WTC11 (cell line): ENCODE results near the gene TEKT5. TPM values are rescaled to one million over a fixed set of nuclear protein-coding genes. Genes with fewer than 3 reads are reported as not detected.

Experiments used
- ATAC-seq: fragments of 200-7000 bp; cut with Tn5 transposase; 2 replicates; pipeline ENCODE4 v1.10.0; 2021; ENCODE audit warnings: mild to moderate bottlenecking, moderate library complexity
- CTCF ChIA-PET: fragments of 300-600 bp; sonication (Branson Sonifier 250); formaldehyde crosslinking; loops from one replicate; lab custom pipeline; 2021; ENCODE audit warnings: antibody characterized with exemption; lab: Charles Lee
- POLR2A ChIA-PET: fragments of 350-600 bp; sonication (Branson Sonifier 250); formaldehyde crosslinking; loops from one replicate; lab custom pipeline; 2021; ENCODE audit warnings: antibody characterized with exemption; lab: Charles Lee
- DNase-seq: peaks from one replicate; pipeline ENCODE4 v3.0.0; 2021; ENCODE audit warnings: low spot score
- H3K27ac Mint-ChIP-seq: 2 replicates; pipeline ENCODE4 v1.8.0; 2021; ENCODE audit warnings: mixed read lengths
- H3K27me3 Mint-ChIP-seq: 2 replicates; pipeline ENCODE4 v1.8.0; 2021; ENCODE audit warnings: low read depth, mild to moderate bottlenecking, moderate library complexity, mixed read lengths
- H3K36me3 Mint-ChIP-seq: 2 replicates; pipeline ENCODE4 v1.8.0; 2021; ENCODE audit warnings: mixed read lengths
- H3K4me1 Mint-ChIP-seq: 2 replicates; pipeline ENCODE4 v1.8.0; 2022; ENCODE audit warnings: mixed read lengths
- H3K4me3 Mint-ChIP-seq: 2 replicates; pipeline ENCODE4 v1.8.0; 2021; ENCODE audit warnings: mild to moderate bottlenecking, moderate library complexity, mixed read lengths
- H3K9me3 Mint-ChIP-seq: 2 replicates; pipeline ENCODE4 v1.8.0; 2021; ENCODE audit warnings: mixed read lengths
- ATF3 ChIP-seq: sonication (generic); formaldehyde crosslinking; conservative IDR thresholded peaks from 2 replicates; pipeline ENCODE4 v1.8.1; 2022; ENCODE audit warnings: mild to moderate bottlenecking, missing genetic modification reagents
- E2F4 ChIP-seq: sonication (generic); formaldehyde crosslinking; IDR thresholded peaks from 2 replicates; pipeline ENCODE4 v1.8.1; 2022; ENCODE audit warnings: low read depth, mild to moderate bottlenecking, moderate library complexity, missing genetic modification reagents, borderline replicate concordance
- EMX1 ChIP-seq: fragments of 250-450 bp; sonication (Bioruptor Pico); IDR thresholded peaks from 2 replicates; pipeline ENCODE4 v1.8.0; 2021; ENCODE audit warnings: mild to moderate bottlenecking
- FOXP1 ChIP-seq: sonication (generic); formaldehyde crosslinking; IDR thresholded peaks from 2 replicates; pipeline ENCODE4 v1.8.0; 2022; ENCODE audit warnings: missing genetic modification reagents, mild to moderate bottlenecking, moderate library complexity, borderline replicate concordance
- FOXP4 ChIP-seq: sonication (generic); formaldehyde crosslinking; IDR thresholded peaks from 2 replicates; pipeline ENCODE4 v1.8.0; 2022; ENCODE audit warnings: mild to moderate bottlenecking, missing genetic modification reagents
- GTF2I ChIP-seq: fragments of 250-450 bp; sonication (Bioruptor Pico); conservative IDR thresholded peaks from 2 replicates; pipeline ENCODE4 v1.4.0; 2021; ENCODE audit warnings: mild to moderate bottlenecking
- JAZF1 ChIP-seq: fragments of 250-450 bp; sonication (Bioruptor Pico); IDR thresholded peaks from 2 replicates; pipeline ENCODE4 v1.9.0; 2021; ENCODE audit warnings: moderate library complexity, mild to moderate bottlenecking, inconsistent platforms
- JUN ChIP-seq: sonication (generic); formaldehyde crosslinking; IDR thresholded peaks from 2 replicates; pipeline ENCODE4 v1.8.0; 2023; ENCODE audit warnings: mild to moderate bottlenecking, missing genetic modification reagents
- NFATC4 ChIP-seq: fragments of 250-450 bp; sonication (Bioruptor Pico); IDR thresholded peaks from 2 replicates; pipeline ENCODE4 v1.9.0; 2021; ENCODE audit warnings: mild to moderate bottlenecking
- OVOL2 ChIP-seq: fragments of 250-450 bp; sonication (Bioruptor Pico); IDR thresholded peaks from 2 replicates; pipeline ENCODE4 v1.9.0; 2021; ENCODE audit warnings: mild to moderate bottlenecking, borderline replicate concordance
- PRDM15 ChIP-seq: sonication (generic); formaldehyde crosslinking; IDR thresholded peaks from 2 replicates; pipeline ENCODE4 v1.8.0; 2022; ENCODE audit warnings: missing genetic modification reagents
- PREB ChIP-seq: sonication (generic); formaldehyde crosslinking; IDR thresholded peaks from 2 replicates; pipeline ENCODE4 v1.8.1; 2022; ENCODE audit warnings: mild to moderate bottlenecking, missing genetic modification reagents, moderate library complexity, borderline replicate concordance
- SP1 ChIP-seq: sonication (generic); formaldehyde crosslinking; conservative IDR thresholded peaks from 2 replicates; pipeline ENCODE4 v1.8.1; 2022; ENCODE audit warnings: missing genetic modification reagents
- TCF7 ChIP-seq: sonication (generic); formaldehyde crosslinking; IDR thresholded peaks from 2 replicates; pipeline ENCODE4 v1.8.0; 2022; ENCODE audit warnings: mild to moderate bottlenecking, low read depth, missing genetic modification reagents, moderate library complexity
- USF1 ChIP-seq: sonication (generic); formaldehyde crosslinking; IDR thresholded peaks from 2 replicates; pipeline ENCODE4 v1.8.0; 2022; ENCODE audit warnings: mild to moderate bottlenecking, missing genetic modification reagents
- total RNA-seq: library from RNA; stranded (reverse); gene quantifications from 3 replicates; pipeline ENCODE4 v1.2.3, GENCODE V29; 2021

Gene TEKT5
- total RNA-seq, 1 experiment from 2014 or later, result 1.1 TPM

GRCh38 chr16:10613785-10614485 is 80.8 kb downstream of the TEKT5 start:
- no peak for ATAC-seq
- peaks cover 27% of the 10 kb centered on the region for H3K4me1 Mint-ChIP-seq
- no peak for TF ChIP-seq USF1
- no peak for TF ChIP-seq FOXP4 (CRISPR knock-in tag)
- TF ChIP-seq JUN, result no peak
- no peak for TF ChIP-seq TCF7 (CRISPR knock-in tag)
- TF ChIP-seq SP1 (CRISPR knock-in tag), result no peak
- TF ChIP-seq PREB (CRISPR knock-in tag), result no peak
- TF ChIP-seq ATF3, result no peak
- CTCF ChIA-PET, result no interaction called here
- no peaks in the 10 kb centered on the region for H3K36me3 Mint-ChIP-seq
- peaks cover 8% of the 10 kb centered on the region for H3K27me3 Mint-ChIP-seq
- no peak overlapping the region for H3K27ac Mint-ChIP-seq
- POLR2A ChIA-PET, result no interaction called here
- no peaks in the 10 kb centered on the region for H3K9me3 Mint-ChIP-seq
- no peak for DNase-seq
- no peak overlapping the region for H3K4me3 Mint-ChIP-seq

- Mint-ChIP-seq H3K27me3 (peaks cover 3% of the 10 kb centered on the region), H3K9me3 (no peaks in the 10 kb centered on the region), H3K4me1 (peaks cover 17% of the 10 kb centered on the region), H3K4me3 (no peak overlapping the region), H3K27ac (no peak overlapping the region; the same call in 1 of the 2 replicates), H3K36me3 (no peaks in the 10 kb centered on the region)
- TF ChIP-seq PRDM15 (CRISPR knock-in tag), result no peak
- no peak for TF ChIP-seq NFATC4
- TF ChIP-seq FOXP1, result no peak
- TF ChIP-seq OVOL2 (CRISPR knock-in tag), result no peak
- no peak for TF ChIP-seq EMX1 (CRISPR knock-in tag)
- DNase-seq (no peak), ATAC-seq (no peak)
- ChIA-PET POLR2A (no interaction called here), CTCF (no interaction called here)
Observed at GRCh38 chr16:10612649-10613179, 82.0 kb downstream of the TEKT5 start.

GRCh38 chr16:10611825-10612342 is 82.8 kb downstream of the TEKT5 start:
- H3K4me3 Mint-ChIP-seq, result no peak overlapping the region
- DNase-seq, result no peak
- no peak for TF ChIP-seq JAZF1 (CRISPR knock-in tag)
- TF ChIP-seq GTF2I (CRISPR knock-in tag), result no peak
- no peak for TF ChIP-seq E2F4 (CRISPR knock-in tag)
- CTCF ChIA-PET, result no interaction called here
- no peaks in the 10 kb centered on the region; the same call in 1 of the 2 replicates for H3K27me3 Mint-ChIP-seq
- peak; percentile 58 for ATAC-seq
- H3K36me3 Mint-ChIP-seq, result no peaks in the 10 kb centered on the region
- H3K27ac Mint-ChIP-seq, result no peak overlapping the region
- POLR2A ChIA-PET, result no interaction called here
- H3K9me3 Mint-ChIP-seq, result 0 out of 2 replicates have a peak, but pooled peaks cover 4% of the 10 kb centered on the region
- peaks cover 11% of the 10 kb centered on the region for H3K4me1 Mint-ChIP-seq
